ENCODE results near the gene TSPAN15. TPM values are rescaled to one million over a fixed set of nuclear protein-coding genes. Genes with fewer than 3 reads are reported as not detected.

The TSPAN15 gene
- total RNA-seq, 2 donors from 2014 or later = 4.9 to 12.7 TPM

GRCh38 chr10:69425511-69426298 is 25.6 kb upstream of the TSPAN15 start:
- Mint-ChIP-seq H3K4me3 (peak overlapping the region; percentile 23), H3K27ac (peak overlapping the region; percentile 8), H3K4me1 (peaks cover 35% of the 10 kb centered on the region), H3K36me3 (ENCODE audit: low read depth) (no peaks in the 10 kb centered on the region), H3K27me3 (no peaks in the 10 kb centered on the region), H3K9me3 (peaks cover 6% of the 10 kb centered on the region)
- ATAC-seq (replicated peaks) = no peak

- Mint-ChIP-seq H3K9me3 (peaks cover 6% of the 10 kb centered on the region), H3K27me3 (no peaks in the 10 kb centered on the region), H3K27ac (no peak overlapping the region), H3K4me1 (peaks cover 35% of the 10 kb centered on the region), H3K36me3 (ENCODE audit: low read depth) (no peaks in the 10 kb centered on the region), H3K4me3 (peak overlapping the region; percentile 23)
- no peak for ATAC-seq (replicated peaks)
Measured at GRCh38 chr10:69426376-69426727, 24.9 kb upstream of the TSPAN15 start.

- Mint-ChIP-seq H3K27ac (peak overlapping the region; percentile 12), H3K4me1 (peaks cover 29% of the 10 kb centered on the region), H3K27me3 (no peaks in the 10 kb centered on the region), H3K36me3 (ENCODE audit: low read depth) (no peaks in the 10 kb centered on the region), H3K9me3 (peaks cover 6% of the 10 kb centered on the region), H3K4me3 (peak overlapping the region; percentile 57)
- ATAC-seq (replicated peaks) = no peak
Measured at GRCh38 chr10:69428165-69428564, 23.1 kb upstream of the TSPAN15 start.

- ATAC-seq (replicated peaks) = no peak
- Mint-ChIP-seq H3K27ac (peak overlapping the region; percentile 4), H3K9me3 (no peaks in the 10 kb centered on the region), H3K27me3 (no peaks in the 10 kb centered on the region), H3K4me1 (no peaks in the 10 kb centered on the region), H3K4me3 (no peak overlapping the region), H3K36me3 (ENCODE audit: low read depth) (no peaks in the 10 kb centered on the region)
Measured at GRCh38 chr10:69434169-69434568, 17.1 kb upstream of the TSPAN15 start.

GRCh38 chr10:69434926-69435325 is 16.3 kb upstream of the TSPAN15 start:
- no peak for ATAC-seq (replicated peaks)
- Mint-ChIP-seq H3K27ac (no peak overlapping the region), H3K36me3 (ENCODE audit: low read depth) (no peaks in the 10 kb centered on the region), H3K4me3 (no peak overlapping the region), H3K4me1 (no peaks in the 10 kb centered on the region), H3K27me3 (no peaks in the 10 kb centered on the region), H3K9me3 (no peaks in the 10 kb centered on the region)

GRCh38 chr10:69435966-69436520 is 15.2 kb upstream of the TSPAN15 start:
- Mint-ChIP-seq H3K4me3 (no peak overlapping the region), H3K36me3 (ENCODE audit: low read depth) (no peaks in the 10 kb centered on the region), H3K9me3 (no peaks in the 10 kb centered on the region), H3K27ac (no peak overlapping the region), H3K4me1 (no peaks in the 10 kb centered on the region), H3K27me3 (no peaks in the 10 kb centered on the region)
- ATAC-seq (replicated peaks) = no peak

- Mint-ChIP-seq H3K4me1 (no peaks in the 10 kb centered on the region), H3K36me3 (ENCODE audit: low read depth) (no peaks in the 10 kb centered on the region), H3K27me3 (peaks cover 3% of the 10 kb centered on the region), H3K9me3 (no peaks in the 10 kb centered on the region), H3K27ac (no peak overlapping the region), H3K4me3 (no peak overlapping the region)
- no peak for ATAC-seq (replicated peaks)
Measured at GRCh38 chr10:69437321-69438259, 13.7 kb upstream of the TSPAN15 start.

- Mint-ChIP-seq H3K9me3 (no peaks in the 10 kb centered on the region), H3K36me3 (ENCODE audit: low read depth) (no peaks in the 10 kb centered on the region), H3K4me3 (no peak overlapping the region), H3K27me3 (peaks cover 3% of the 10 kb centered on the region), H3K4me1 (no peaks in the 10 kb centered on the region), H3K27ac (no peak overlapping the region)
- no peak for ATAC-seq (replicated peaks)
Measured at GRCh38 chr10:69438536-69439349, 12.5 kb upstream of the TSPAN15 start.

GRCh38 chr10:69439350-69439739 is 11.9 kb upstream of the TSPAN15 start:
- Mint-ChIP-seq H3K4me1 (no peaks in the 10 kb centered on the region), H3K27ac (no peak overlapping the region), H3K27me3 (peaks cover 3% of the 10 kb centered on the region), H3K36me3 (ENCODE audit: low read depth) (no peaks in the 10 kb centered on the region), H3K9me3 (no peaks in the 10 kb centered on the region), H3K4me3 (no peak overlapping the region)
- ATAC-seq (replicated peaks) = no peak

- no peak for ATAC-seq (replicated peaks)
- H3K27ac Mint-ChIP-seq = no peak overlapping the region
- no peaks in the 10 kb centered on the region for H3K4me1 Mint-ChIP-seq
- H3K27me3 Mint-ChIP-seq = peaks cover 3% of the 10 kb centered on the region
- H3K4me3 Mint-ChIP-seq = no peak overlapping the region
- no peaks in the 10 kb centered on the region for H3K9me3 Mint-ChIP-seq
- no peaks in the 10 kb centered on the region for H3K36me3 Mint-ChIP-seq (ENCODE audit: low read depth)
Measured at GRCh38 chr10:69439813-69440506, 11.3 kb upstream of the TSPAN15 start.

GRCh38 chr10:69443354-69443753 is 7.9 kb upstream of the TSPAN15 start:
- peaks cover 3% of the 10 kb centered on the region for H3K27me3 Mint-ChIP-seq

GRCh38 chr10:69445041-69445440 is 6.2 kb upstream of the TSPAN15 start:
- H3K9me3 Mint-ChIP-seq = no peaks in the 10 kb centered on the region
- peaks cover 5% of the 10 kb centered on the region for H3K4me1 Mint-ChIP-seq
- no peak overlapping the region for H3K27ac Mint-ChIP-seq
- no peak for ATAC-seq (replicated peaks)
- H3K4me3 Mint-ChIP-seq = no peak overlapping the region
- peaks cover 3% of the 10 kb centered on the region for H3K27me3 Mint-ChIP-seq
- no peaks in the 10 kb centered on the region for H3K36me3 Mint-ChIP-seq (ENCODE audit: low read depth)

More at GRCh38 chr10:69443354-69443753, 7.9 kb upstream of the TSPAN15 start:
- Mint-ChIP-seq H3K9me3 (no peaks in the 10 kb centered on the region), H3K4me3 (no peak overlapping the region), H3K4me1 (no peaks in the 10 kb centered on the region), H3K27ac (no peak overlapping the region), H3K36me3 (ENCODE audit: low read depth) (no peaks in the 10 kb centered on the region)
- ATAC-seq (replicated peaks) = no peak

- Mint-ChIP-seq H3K36me3 (ENCODE audit: low read depth) (no peaks in the 10 kb centered on the region), H3K4me1 (peaks cover 10% of the 10 kb centered on the region), H3K4me3 (no peak overlapping the region), H3K27me3 (peaks cover 3% of the 10 kb centered on the region), H3K9me3 (no peaks in the 10 kb centered on the region), H3K27ac (no peak overlapping the region)
- no peak for ATAC-seq (replicated peaks)
Measured at GRCh38 chr10:69446229-69446628, 5.0 kb upstream of the TSPAN15 start.

All from activated T-helper 17 cell treated with anti-CD3 and anti-CD28 coated beads, Interleukin-2, amount 50 U/mL, for 72 hours (primary cell).